ENCODE results near the gene BACH2.

BACH2 gene

DNA sequence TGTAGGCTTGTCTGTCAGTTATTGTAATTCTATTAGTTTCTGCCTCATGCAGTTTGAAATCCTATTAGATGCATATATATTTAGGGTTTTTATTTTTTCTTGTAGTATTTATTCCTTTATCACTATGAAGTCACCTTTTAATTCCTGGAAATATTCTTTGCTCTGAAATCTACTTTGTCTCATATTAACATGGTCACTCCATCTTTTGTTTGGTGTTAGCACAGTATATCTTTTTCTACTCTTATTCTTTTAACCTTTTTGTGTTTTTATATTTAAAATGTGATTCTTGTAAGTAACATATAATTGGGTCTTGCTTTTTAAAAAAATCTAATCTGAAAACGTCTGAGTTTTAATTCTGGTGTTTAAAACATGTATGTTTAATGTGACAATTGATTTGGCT lies 280.8 kb downstream of the BACH2 start:
- H3K4me3 ChIP-seq (ENCODE audit: low read depth, low read length) = no peak overlapping the region
- no peak for DNase-seq (ENCODE audit: low read depth)
- TF ChIP-seq, protein P1, sequence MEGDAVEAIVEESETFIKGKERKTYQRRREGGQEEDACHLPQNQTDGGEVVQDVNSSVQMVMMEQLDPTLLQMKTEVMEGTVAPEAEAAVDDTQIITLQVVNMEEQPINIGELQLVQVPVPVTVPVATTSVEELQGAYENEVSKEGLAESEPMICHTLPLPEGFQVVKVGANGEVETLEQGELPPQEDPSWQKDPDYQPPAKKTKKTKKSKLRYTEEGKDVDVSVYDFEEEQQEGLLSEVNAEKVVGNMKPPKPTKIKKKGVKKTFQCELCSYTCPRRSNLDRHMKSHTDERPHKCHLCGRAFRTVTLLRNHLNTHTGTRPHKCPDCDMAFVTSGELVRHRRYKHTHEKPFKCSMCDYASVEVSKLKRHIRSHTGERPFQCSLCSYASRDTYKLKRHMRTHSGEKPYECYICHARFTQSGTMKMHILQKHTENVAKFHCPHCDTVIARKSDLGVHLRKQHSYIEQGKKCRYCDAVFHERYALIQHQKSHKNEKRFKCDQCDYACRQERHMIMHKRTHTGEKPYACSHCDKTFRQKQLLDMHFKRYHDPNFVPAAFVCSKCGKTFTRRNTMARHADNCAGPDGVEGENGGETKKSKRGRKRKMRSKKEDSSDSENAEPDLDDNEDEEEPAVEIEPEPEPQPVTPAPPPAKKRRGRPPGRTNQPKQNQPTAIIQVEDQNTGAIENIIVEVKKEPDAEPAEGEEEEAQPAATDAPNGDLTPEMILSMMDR (IDR thresholded peaks at IDR 0.05; ENCODE audit: insufficient read depth, low read depth, low read length, missing control alignments) = no peak

DNA sequence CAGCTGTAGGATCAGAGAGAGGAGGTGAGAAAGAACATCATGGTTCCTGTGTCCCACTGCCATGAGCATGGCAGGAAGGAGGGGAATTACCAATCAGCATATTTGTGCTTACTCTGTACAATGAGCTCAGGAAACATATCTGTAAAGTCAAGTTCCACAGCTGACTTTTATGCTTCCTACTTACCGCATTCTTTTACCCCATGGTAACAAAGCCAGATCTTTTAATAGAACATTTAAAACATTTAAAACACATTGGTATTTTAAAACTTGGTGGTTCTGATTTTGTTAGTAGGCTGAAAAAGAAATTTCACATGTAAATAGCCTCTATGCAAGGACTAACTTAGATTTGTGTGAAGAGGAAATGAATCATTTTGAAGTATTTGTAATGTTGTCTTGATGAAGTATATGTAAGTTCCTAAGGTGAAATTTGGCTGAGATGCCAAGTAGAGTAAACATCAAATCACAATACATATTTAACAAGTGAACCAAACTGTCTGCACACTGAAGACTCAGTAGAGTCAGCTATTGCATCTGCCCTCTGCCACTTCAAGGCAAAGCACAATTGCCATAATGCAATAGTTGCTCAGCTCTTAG lies 287.6 kb downstream of the BACH2 start:
- TF ChIP-seq, protein P1 (IDR thresholded peaks at IDR 0.05; ENCODE audit: insufficient read depth, low read depth, low read length, missing control alignments) = no peak
- no peak for DNase-seq (ENCODE audit: low read depth)
- no peak overlapping the region for H3K4me3 ChIP-seq (ENCODE audit: low read depth, low read length)

DNA sequence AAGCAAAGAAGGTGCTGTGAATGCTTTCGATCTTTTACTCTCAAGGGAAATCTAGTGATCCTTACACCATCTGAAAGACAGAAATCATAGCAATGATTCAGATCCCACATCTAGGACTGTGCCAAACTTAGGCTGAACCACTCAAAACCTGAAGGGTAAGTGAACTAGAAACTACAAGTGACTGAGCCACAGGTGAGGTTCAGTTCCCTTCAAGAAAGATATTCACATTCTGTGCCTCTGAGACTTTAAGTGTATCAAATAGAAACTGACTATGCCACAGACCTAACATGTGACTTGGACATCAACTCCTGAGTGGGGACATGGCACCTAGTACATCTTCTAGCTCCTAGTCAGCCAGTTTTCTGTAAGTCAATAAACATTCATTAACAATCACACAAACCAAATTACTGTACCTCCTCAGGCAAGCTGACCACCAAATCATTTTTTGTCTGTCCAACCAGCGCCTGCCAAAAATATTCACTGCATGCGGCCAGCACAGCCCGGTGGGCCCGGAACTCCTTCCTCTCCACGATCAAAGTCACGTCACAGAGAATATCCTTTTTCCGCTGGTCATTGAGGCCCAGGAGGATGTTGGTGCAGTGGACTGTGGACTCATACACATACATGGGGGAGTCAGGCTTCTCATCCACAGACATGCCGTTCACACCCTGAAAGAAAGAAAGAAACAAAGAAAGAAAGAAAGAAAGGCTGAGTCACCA lies 288.3 kb downstream of the BACH2 start:
- peak; percentile 65 for DNase-seq (ENCODE audit: low read depth)
- TF ChIP-seq, protein P1 (IDR thresholded peaks at IDR 0.05; ENCODE audit: insufficient read depth, low read depth, low read length, missing control alignments) = no peak
- H3K4me3 ChIP-seq (ENCODE audit: low read depth, low read length) = no peak overlapping the region

DNA sequence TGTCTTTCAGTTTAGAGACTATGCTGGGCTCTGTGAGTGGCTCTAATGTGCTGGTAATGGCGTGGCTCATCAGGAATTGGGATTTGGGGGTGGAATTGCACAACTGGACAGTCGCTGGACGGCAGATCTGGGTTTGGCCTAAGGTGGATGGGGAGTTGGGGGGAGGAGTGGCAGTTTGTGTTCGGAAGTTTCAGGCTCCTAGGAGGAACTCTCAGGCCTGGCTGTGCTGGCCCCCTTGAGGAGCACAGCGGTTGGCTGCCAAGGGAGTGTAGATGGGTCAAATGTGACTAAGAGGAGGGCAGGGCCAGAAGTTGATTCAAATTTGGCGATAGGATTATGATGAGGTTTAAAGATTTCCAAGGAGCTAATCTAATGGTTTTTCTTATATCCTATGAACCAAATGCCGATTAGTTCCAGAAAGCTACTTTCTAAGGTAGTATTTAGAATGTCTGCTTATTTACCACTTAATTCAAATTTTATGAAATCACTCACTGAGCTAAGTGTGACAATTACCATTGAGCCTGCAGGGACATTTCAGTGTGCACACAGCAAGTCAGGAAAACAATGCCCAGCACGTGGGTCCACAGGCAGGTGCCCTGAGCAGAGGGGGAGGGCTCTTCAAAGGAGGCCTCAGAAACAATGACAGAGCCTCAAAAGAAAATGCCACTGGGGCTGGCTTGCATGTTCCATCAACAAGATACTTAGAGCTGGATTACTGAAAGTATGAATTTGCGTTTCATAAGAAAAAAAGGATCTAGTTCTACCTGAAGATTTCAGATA lies 291.4 kb downstream of the BACH2 start:
- no peak for DNase-seq (ENCODE audit: low read depth)
- H3K4me3 ChIP-seq (ENCODE audit: low read depth, low read length) = no peak overlapping the region
- TF ChIP-seq, protein P1 (IDR thresholded peaks at IDR 0.05; ENCODE audit: insufficient read depth, low read depth, low read length, missing control alignments) = no peak

DNA sequence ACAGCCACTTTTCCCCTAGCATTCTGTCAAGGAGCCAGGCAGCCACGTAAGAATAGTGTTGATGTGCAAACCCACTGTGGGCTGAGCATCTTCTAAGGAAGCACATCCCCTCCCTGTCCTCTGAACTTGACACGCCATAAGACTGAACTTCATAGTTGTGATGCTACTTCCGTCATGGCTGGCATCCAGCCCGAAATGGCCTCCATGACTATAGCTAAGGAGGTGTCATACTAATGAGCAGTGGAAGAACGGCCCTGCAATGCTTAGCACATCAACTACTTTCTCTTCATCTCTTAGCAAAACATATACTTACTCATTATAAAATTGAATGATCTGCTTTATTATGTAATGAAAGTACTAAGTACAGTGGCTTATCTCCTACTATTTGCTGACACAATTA lies 292.1 kb downstream of the BACH2 start:
- TF ChIP-seq, protein P1 (IDR thresholded peaks at IDR 0.05; ENCODE audit: insufficient read depth, low read depth, low read length, missing control alignments) = no peak
- DNase-seq (ENCODE audit: low read depth) = no peak
- no peak overlapping the region for H3K4me3 ChIP-seq (ENCODE audit: low read depth, low read length)

DNA sequence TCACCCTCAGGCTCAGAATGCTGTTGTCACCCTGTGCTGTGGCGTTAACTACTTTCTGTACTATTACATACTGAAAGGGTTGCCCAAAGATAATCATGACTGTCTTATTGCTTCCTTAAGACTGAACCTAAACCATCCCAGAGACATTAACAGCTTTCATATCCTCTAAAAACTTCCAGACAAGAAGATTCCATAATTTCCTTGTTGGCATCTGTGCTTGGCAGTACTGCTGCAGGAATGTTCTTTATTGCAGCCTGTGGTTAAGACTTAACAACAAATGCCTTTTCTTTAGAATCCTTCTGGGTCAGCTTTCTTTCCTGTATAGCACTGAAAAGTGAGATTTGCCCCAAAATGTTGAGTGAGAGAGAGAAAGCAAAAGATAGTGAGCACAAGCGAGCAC lies 292.7 kb downstream of the BACH2 start:
- no peak for DNase-seq (ENCODE audit: low read depth)
- H3K4me3 ChIP-seq (ENCODE audit: low read depth, low read length) = no peak overlapping the region
- TF ChIP-seq, protein P1 (IDR thresholded peaks at IDR 0.05; ENCODE audit: insufficient read depth, low read depth, low read length, missing control alignments) = no peak
